Progenitor cell of endocrine pancreas (in vitro differentiated cells): ENCODE results near the gene TMEM121. TPM values are rescaled to one million over a fixed set of nuclear protein-coding genes. Genes with fewer than 3 reads are reported as not detected.

Source experiments
- DNase-seq: peaks from one replicate; pipeline ENCODE4 v3.0.0; 2021; ENCODE audit warnings: low spot score; ENCODE audit not compliant: unreplicated experiment
- H3K27ac Mint-ChIP-seq: 2 replicates; pipeline ENCODE4 v1.8.0; 2021; ENCODE audit warnings: mild to moderate bottlenecking, moderate library complexity, mixed read lengths
- H3K27me3 Mint-ChIP-seq: 2 replicates; pipeline ENCODE4 v1.8.0; 2021; ENCODE audit warnings: mixed read lengths
- H3K36me3 Mint-ChIP-seq: 2 replicates; pipeline ENCODE4 v1.8.0; 2022; ENCODE audit warnings: mixed read lengths; ENCODE audit not compliant: insufficient read depth
- H3K4me1 Mint-ChIP-seq: 2 replicates; pipeline ENCODE4 v1.8.0; 2021; ENCODE audit warnings: low read depth, mixed read lengths
- H3K4me3 Mint-ChIP-seq: 2 replicates; pipeline ENCODE4 v1.8.0; 2021; ENCODE audit warnings: low read depth, mild to moderate bottlenecking, moderate library complexity, mixed read lengths
- H3K9me3 Mint-ChIP-seq: 2 replicates; pipeline ENCODE4 v1.8.0; 2021; ENCODE audit warnings: low read depth, mixed read lengths
- total RNA-seq: library from RNA; stranded (reverse); gene quantifications from 2 replicates; pipeline ENCODE4 v1.2.1, GENCODE V29; 2021
- TF ChIP-seq, protein P1 (sequence below): fragments of 200-600 bp; sonication (generic); IDR thresholded peaks from one replicate; pipeline ENCODE4 v1.5.0; 2021; ENCODE audit warnings: antibody characterized with exemption, mild to moderate bottlenecking; ENCODE audit not compliant: unreplicated experiment

Gene TMEM121
- total RNA-seq, 1 donor from 2014 or later: 4.5 TPM

DNA sequence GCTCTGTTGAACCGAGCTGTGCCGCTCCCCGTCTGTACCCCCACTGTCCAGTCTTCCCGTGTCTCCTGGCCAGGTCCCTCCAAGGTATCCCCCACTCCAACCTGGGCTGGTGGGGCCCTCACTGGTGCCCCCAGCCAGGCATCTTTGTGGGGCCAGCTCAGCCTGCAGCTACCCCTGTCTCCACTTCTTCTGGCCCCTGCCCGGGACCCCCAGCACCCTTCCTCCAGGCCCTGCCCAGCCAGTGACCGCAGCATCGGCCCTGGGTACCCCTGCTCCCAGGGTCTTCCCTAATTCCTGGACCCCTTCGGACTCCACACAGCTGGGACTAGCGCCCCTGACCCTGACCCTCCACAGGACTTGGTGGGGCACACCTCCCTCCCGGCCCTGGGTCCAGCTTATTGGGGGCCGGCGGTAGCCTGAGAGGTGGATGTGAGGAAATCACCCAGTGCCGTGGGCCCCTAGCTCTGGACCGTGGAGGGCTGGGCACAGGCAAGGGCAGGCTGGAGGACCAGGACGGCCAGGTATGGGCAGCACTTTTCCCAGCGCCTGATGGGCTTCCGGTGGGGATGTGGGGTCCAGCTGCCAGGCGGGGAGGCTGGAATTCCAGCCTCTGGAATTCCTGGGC, 43.8 kb upstream of the TMEM121 start:
- Mint-ChIP-seq H3K27me3 (peaks cover 38% of the 10 kb centered on the region), H3K4me1 (peaks cover 12% of the 10 kb centered on the region), H3K4me3 (no peak overlapping the region), H3K27ac (peak overlapping the region; percentile 83), H3K36me3 (peaks cover 3% of the 10 kb centered on the region), H3K9me3 (no peaks in the 10 kb centered on the region)
- no peak for DNase-seq
- TF ChIP-seq, protein P1, sequence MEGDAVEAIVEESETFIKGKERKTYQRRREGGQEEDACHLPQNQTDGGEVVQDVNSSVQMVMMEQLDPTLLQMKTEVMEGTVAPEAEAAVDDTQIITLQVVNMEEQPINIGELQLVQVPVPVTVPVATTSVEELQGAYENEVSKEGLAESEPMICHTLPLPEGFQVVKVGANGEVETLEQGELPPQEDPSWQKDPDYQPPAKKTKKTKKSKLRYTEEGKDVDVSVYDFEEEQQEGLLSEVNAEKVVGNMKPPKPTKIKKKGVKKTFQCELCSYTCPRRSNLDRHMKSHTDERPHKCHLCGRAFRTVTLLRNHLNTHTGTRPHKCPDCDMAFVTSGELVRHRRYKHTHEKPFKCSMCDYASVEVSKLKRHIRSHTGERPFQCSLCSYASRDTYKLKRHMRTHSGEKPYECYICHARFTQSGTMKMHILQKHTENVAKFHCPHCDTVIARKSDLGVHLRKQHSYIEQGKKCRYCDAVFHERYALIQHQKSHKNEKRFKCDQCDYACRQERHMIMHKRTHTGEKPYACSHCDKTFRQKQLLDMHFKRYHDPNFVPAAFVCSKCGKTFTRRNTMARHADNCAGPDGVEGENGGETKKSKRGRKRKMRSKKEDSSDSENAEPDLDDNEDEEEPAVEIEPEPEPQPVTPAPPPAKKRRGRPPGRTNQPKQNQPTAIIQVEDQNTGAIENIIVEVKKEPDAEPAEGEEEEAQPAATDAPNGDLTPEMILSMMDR: no peak

DNA sequence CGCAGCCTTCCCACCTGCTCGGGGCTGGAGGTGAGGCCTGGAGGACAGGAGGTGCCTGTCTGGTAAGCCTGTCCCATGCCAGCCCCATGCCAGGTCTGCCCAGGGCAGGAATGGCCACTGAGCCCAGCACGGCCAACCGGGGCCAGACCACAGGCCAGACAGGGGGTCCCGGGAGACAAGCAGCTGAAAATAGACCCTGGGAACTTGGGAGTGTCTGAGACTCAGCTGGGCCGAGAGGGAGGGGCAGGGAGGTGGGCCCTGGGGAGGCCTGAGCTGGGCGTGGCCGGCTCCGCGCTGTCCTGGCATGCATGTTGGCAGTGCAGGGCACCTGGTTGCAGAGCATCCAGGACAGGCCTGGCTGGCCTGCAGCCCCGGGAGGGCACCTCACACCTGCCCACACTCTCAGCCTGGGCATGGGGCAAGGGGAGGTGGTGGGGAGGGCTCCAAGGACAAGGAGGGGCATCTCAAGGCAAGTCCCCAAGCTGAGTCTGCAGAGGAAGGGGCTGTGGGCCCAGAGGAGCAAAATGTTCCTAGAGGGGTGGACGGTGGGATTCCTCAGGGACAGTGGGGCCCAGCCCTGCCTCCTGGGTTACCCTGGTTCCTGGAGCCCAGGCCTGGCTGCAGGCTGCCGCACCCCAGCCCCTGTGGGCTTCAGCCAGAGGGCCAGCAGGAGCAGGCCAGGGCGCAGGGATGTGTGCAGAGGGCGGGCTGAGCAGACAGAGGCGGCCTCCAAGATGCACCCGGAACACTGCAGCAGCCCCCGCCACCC, 42.9 kb upstream of the TMEM121 start:
- Mint-ChIP-seq H3K27ac (no peak overlapping the region), H3K4me1 (peaks cover 12% of the 10 kb centered on the region), H3K9me3 (no peaks in the 10 kb centered on the region), H3K27me3 (peaks cover 38% of the 10 kb centered on the region), H3K36me3 (peaks cover 3% of the 10 kb centered on the region), H3K4me3 (no peak overlapping the region)
- no peak for DNase-seq
- TF ChIP-seq, protein P1: no peak

DNA sequence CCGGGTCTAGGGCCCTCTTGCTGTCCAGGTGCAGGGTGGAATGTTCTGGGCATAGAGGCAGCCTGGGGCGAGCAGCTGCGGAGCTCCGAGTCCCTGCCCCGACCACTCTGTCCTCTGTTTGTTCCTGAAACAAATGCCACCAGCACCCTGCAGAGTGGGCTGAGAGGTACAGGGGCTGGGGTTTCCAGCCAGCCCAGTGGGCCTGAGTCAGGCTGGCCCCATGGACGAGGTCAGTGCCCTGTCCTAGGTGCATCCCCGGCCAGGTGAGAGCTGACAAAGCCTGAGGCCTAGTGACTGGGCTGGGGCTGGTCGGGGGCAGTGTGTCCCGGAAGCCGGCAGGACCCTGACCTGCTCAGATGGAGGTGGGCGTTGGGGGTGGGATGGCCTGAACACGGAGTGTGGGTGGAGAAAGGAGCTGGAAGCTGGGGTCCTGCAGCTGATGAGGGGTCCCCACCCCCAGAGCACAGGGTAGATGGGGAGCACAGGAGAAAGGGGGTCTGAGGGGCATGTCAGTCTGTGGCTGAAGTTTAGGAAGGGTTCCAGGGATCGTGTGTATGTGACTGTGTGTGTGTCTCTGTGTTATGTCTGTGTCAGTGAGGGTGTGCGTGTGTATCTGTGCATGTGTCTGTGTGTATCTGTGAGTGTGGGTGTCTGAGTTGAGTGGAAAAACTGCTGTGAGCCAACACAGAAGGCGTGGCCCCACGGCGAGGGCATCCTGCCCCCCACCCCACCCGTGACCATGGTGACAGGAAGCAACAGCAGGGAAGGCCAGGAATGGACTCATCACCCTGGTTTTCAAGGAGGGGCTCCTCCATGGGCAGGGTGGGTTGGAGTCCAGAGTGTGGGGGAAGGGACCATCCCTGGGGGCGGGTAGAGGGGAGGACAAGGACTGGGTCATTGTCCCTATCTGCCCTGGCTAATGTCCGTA, 42.0 kb upstream of the TMEM121 start:
- Mint-ChIP-seq H3K27ac (no peak overlapping the region), H3K27me3 (peaks cover 36% of the 10 kb centered on the region), H3K36me3 (peaks cover 3% of the 10 kb centered on the region), H3K4me3 (no peak overlapping the region), H3K4me1 (peaks cover 13% of the 10 kb centered on the region), H3K9me3 (no peaks in the 10 kb centered on the region)
- TF ChIP-seq, protein P1: no peak
- DNase-seq: no peak

GRCh38 chr14:105484997-105485393, 41.4 kb upstream of the TMEM121 start:
- Mint-ChIP-seq H3K4me1 (peaks cover 17% of the 10 kb centered on the region), H3K9me3 (no peaks in the 10 kb centered on the region), H3K27ac (no peak overlapping the region), H3K36me3 (no peaks in the 10 kb centered on the region), H3K4me3 (no peak overlapping the region), H3K27me3 (peaks cover 29% of the 10 kb centered on the region)
- TF ChIP-seq, protein P1: no peak
- no peak for DNase-seq

DNA sequence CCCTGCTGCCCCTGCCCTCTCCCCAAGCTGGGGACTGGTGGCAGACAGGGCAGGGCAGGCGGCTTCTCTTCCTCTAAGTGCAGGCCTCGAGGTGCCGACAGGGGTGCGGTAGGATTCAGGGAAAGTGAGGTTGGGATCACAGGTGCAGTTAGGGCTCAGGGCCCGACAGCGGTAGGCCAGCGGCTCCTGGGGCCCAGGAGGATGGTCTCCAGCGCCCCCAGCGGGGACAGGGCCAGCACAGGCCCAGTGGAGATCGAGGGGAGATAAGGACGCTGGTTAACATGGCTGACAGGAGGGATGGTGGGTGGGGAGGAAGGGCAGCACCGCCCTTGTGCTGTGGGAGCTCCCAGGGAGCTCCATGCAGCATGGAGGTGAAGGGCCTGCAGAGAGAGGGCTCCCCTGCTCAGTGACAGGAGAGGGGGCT, 40.6 kb upstream of the TMEM121 start:
- no peaks in the 10 kb centered on the region for H3K36me3 Mint-ChIP-seq
- H3K27ac Mint-ChIP-seq: no peak overlapping the region
- H3K9me3 Mint-ChIP-seq: no peaks in the 10 kb centered on the region
- no peak overlapping the region for H3K4me3 Mint-ChIP-seq
- H3K4me1 Mint-ChIP-seq: peaks cover 17% of the 10 kb centered on the region
- DNase-seq: no peak
- TF ChIP-seq, protein P1: peak; percentile 68
- H3K27me3 Mint-ChIP-seq: peaks cover 25% of the 10 kb centered on the region
